ENCODE measurements around the gene LRMDA.

The LRMDA gene

GRCh38 chr10:76201962-76202361 is 770.5 kb downstream of the LRMDA start:
- DNase-seq: no peak

- no peak for DNase-seq
Measured at GRCh38 chr10:76202777-76203176, 771.4 kb downstream of the LRMDA start.

DNA sequence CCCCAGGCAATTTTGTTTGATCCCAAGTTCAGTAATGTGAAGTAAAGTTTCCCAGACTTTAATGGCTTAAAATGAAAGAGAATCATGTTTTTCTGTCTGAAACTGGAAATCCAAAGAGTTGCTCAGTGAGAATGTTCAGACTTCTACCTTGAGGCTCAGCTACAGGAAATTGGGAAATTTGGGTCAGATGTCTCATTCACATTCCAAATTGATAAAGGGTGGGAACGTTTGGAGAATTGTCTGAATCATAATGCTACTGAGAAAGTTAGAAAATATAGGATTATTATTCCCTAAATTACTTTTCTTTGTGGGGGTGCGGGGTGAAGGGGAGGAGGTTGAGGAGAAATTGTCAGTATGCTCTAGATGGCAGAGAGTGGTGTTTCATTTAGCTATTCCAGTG is 773.9 kb downstream of the LRMDA start:
- DNase-seq: no peak

DNA sequence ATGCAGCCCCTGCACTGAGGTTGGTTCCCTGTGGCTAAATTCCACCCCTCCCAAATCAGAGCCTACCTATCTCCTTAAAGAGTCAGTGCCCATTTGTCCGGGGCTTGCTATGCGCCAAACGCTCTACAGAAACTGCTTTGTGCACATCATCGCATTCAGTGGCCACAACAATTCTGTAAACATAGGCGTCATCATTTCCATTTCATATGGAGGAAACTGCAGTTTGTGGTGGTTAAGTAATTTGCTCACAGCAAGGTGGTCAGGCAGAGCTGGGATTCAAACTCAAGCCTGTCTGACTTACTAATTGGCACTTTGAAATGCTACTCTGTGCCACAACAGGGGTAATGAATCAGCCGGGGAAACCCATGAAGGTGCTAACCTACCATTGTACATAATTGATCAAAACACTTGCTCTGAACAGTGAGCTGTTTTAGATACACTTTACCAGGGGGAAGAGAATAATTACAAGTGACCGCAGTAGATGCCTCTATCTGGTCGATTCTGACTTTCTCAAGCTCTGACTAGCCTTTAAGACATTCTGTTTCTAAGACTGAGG is 775.5 kb downstream of the LRMDA start:
- DNase-seq: no peak

DNA sequence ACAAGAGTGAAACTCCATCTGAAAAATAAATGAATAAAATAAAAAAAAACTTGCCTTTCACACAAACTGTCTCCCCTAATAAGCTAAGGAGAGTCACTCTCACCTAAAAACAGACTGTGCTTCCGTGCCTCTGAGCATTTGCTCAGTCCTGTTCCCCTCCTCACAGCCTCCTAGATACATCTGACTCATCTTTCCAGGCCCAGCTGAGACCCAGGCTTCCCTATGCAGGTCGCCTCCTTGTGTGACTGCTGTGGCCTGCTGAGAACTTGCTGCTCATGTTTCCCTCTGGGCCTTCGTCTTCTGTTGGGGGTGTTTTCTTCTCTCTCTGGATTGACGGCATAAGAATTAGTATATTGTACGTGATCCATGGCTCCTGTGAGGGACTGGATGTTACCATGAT is 777.7 kb downstream of the LRMDA start:
- DNase-seq: no peak

- no peak for DNase-seq
Measured at GRCh38 chr10:76210211-76210610, 778.8 kb downstream of the LRMDA start.

- no peak for DNase-seq
Measured at GRCh38 chr10:76211691-76212090, 780.3 kb downstream of the LRMDA start.

GRCh38 chr10:76213876-76214275 is 782.5 kb downstream of the LRMDA start:
- no peak for DNase-seq

DNA sequence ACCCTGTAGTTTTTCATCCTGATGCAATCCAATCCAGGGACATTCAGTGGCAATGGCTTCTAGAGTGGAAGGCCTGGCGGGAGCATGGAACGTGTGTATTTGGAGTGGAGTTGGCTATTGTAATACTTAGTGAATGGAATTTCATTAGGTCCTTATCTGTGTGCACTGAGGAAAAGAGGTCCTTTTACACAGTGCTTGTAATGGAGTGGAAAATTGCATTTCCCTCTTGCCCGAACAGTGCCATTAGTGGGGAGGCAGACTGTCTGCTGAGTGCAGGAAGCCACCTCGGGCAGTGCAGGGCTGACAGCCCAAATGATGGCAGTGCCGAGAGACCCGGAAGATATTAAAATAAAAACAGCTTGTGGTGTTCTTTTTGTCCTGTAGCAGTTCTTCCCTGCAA is 786.6 kb downstream of the LRMDA start:
- no peak for DNase-seq

- no peak for DNase-seq
Measured at GRCh38 chr10:76229341-76229740, 797.9 kb downstream of the LRMDA start.

- DNase-seq: no peak
Measured at GRCh38 chr10:76230921-76231285, 799.5 kb downstream of the LRMDA start.

DNA sequence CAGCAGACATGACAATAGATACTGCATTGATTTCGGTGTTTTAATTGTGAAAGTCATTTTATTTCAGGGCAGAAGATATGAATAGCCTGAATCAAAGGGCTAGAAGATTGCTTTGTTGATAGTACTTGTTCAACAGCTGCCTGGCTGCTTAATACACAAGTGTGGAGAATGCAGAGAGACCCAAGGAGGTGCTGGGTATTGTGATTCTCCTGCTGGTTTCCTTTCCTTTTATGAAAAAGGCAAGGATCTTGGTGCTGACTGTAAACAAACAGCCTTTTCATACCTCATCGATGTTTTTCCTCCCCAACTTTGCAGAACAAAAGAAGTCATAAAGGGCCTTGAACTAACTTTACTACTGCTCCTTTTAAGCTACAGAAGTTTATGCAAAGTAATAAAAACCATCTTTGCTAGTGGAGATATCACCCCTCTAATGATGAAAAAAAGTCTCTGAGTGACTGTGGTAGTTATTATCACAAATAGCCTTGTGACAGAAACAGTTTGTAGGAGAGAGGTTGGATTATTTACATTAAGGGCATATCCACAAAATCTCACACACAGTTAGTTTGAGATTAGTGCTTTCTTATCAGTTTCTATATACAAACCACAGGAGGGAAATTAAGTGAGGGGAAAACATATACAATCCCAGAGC is 800.0 kb downstream of the LRMDA start:
- no peak for DNase-seq

GRCh38 chr10:76234499-76235226 is 803.2 kb downstream of the LRMDA start:
- DNase-seq: no peak

DNA sequence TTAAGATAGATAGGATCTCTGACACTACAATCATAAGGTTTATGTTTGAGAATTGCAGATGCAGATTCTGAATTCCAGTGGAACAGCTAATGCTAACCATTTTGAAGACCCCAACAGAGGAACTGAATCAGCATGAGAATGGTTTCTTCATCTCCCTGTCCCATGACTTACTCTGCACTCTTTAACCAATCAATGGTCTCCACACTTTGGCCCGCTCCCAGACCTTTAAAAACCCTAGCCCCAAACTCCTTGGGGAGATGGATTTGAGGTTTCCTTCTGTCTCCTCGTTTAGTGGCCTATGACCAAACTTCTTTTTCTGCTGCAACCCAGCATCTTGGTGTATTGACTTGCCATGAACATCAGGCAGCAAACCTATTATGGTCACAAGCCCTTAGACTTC is 804.9 kb downstream of the LRMDA start:
- DNase-seq: no peak

GRCh38 chr10:76242956-76243355 is 811.5 kb downstream of the LRMDA start:
- DNase-seq: no peak

GRCh38 chr10:76244061-76244686 is 812.8 kb downstream of the LRMDA start:
- DNase-seq: no peak

DNA sequence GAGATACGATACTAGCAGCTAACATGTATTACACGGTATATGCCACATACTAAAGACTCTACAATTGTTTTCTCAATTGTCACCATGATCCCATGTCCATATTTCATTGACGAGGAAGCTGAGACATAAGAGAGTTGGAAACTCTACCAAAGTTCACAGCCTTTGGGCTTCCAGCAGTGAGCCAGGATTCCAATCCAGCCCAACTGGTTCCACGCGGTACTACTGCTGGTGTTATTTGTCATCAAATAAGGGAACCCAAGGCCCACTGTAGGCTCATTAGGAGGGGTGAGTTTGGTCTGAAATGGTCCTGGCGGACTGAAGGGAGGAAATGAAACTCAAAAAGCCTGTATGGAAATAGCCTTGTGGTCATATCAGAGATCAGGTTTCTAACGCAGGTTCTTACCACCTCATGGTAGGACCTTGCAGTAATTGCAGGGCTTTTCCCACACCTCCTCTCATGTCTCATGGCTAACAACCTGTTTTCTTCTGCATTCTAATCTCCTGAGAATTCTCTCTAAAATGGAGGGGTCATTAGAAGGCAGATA is 814.6 kb downstream of the LRMDA start:
- no peak for DNase-seq

GRCh38 chr10:76248649-76249200 is 817.3 kb downstream of the LRMDA start:
- no peak for DNase-seq

GRCh38 chr10:76251841-76252671 is 820.6 kb downstream of the LRMDA start:
- DNase-seq: no peak

GRCh38 chr10:76252733-76253132 is 821.3 kb downstream of the LRMDA start:
- no peak for DNase-seq

GRCh38 chr10:76255241-76255640 is 823.8 kb downstream of the LRMDA start:
- no peak for DNase-seq

- DNase-seq: no peak
Measured at GRCh38 chr10:76257816-76258215, 826.4 kb downstream of the LRMDA start.

All from activated naive CD4-positive, alpha-beta T cell (primary cell).